ENCODE measurements around the gene RBM26.

Gene RBM26

GRCh38 chr13:79349011-79349410 is 57.0 kb downstream of the RBM26 start:
- Histone ChIP-seq H3K4me3 (ENCODE audit: low read length) (no peak overlapping the region), H3K27me3 (ENCODE audit: control insufficient read depth, insufficient read depth, low read length) (no peaks in the 10 kb centered on the region), H3K9ac (ENCODE audit: low read length) (no peak overlapping the region), H3K9me3 (ENCODE audit: control insufficient read depth, low read length) (no peaks in the 10 kb centered on the region), H3K4me1 (ENCODE audit: control insufficient read depth, insufficient read depth, low read length) (no peaks in the 10 kb centered on the region), H3K36me3 (ENCODE audit: control insufficient read depth, insufficient read depth, low read length) (no peaks in the 10 kb centered on the region)

DNA sequence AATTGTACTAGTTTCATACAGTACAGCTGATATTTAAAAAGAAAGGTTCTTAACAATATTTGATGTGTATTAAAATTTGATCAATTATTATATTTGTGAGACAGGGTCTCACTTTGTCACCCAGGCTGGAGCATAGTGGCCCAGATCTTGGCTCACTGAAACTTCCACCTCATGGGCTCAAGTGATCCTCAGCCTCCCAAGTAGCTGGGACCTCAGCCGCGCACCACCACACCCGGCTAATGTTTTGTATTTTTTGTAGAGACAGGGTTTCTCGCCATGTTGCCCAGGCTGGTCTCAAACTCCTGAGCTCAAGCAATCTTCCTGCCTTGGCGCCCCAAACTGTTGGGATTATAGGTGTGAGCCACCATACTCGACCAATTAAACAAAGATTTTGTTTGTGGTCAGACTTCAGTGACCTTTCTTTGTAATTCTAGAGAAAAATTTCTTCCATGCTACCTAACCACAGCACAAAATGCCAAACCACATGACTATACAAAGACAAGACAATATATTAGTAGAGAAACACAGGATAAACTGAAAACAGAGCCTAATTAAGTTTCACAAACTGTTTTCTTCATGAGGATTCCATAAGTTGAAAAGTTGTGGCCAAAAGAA is 59.6 kb downstream of the RBM26 start:
- H3K9ac ChIP-seq (ENCODE audit: low read length) = no peak overlapping the region
- H3K4me1 ChIP-seq (ENCODE audit: control insufficient read depth, insufficient read depth, low read length) = no peaks in the 10 kb centered on the region
- no peak overlapping the region for H3K4me3 ChIP-seq (ENCODE audit: low read length)
- H3K9me3 ChIP-seq (ENCODE audit: control insufficient read depth, low read length) = no peaks in the 10 kb centered on the region
- H3K27me3 ChIP-seq (ENCODE audit: control insufficient read depth, insufficient read depth, low read length) = no peaks in the 10 kb centered on the region
- no peaks in the 10 kb centered on the region for H3K36me3 ChIP-seq (ENCODE audit: control insufficient read depth, insufficient read depth, low read length)

- H3K9me3 ChIP-seq (ENCODE audit: control insufficient read depth, low read length) = no peaks in the 10 kb centered on the region
- H3K36me3 ChIP-seq (ENCODE audit: control insufficient read depth, insufficient read depth, low read length) = peaks cover 3% of the 10 kb centered on the region
- no peak overlapping the region for H3K4me3 ChIP-seq (ENCODE audit: low read length)
- no peaks in the 10 kb centered on the region for H3K4me1 ChIP-seq (ENCODE audit: control insufficient read depth, insufficient read depth, low read length)
- no peak overlapping the region for H3K9ac ChIP-seq (ENCODE audit: low read length)
- H3K27me3 ChIP-seq (ENCODE audit: control insufficient read depth, insufficient read depth, low read length) = no peaks in the 10 kb centered on the region
These were observed 64.9 kb downstream of the RBM26 start for GRCh38 chr13:79341202-79341601.

DNA sequence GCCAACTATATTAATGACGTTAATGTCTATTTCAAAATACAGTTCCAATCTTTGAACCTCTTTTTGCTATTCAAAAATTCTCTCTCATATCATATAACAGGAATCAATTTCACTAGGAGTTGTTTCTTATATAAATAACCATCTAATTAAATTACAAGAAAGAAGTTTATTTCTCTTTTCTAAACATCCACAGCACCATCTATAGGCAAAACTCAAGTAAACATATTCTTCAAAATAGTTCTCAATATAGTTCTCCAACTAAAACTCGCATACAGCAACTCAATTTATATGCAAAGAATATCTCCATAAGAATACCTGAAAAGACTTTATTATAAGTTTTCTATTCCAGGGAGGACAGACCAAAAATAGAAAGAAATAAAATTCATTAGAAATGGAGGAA is 65.6 kb downstream of the RBM26 start:
- H3K4me1 ChIP-seq (ENCODE audit: control insufficient read depth, insufficient read depth, low read length) = no peaks in the 10 kb centered on the region
- H3K9me3 ChIP-seq (ENCODE audit: control insufficient read depth, low read length) = no peaks in the 10 kb centered on the region
- H3K27me3 ChIP-seq (ENCODE audit: control insufficient read depth, insufficient read depth, low read length) = no peaks in the 10 kb centered on the region
- H3K9ac ChIP-seq (ENCODE audit: low read length) = no peak overlapping the region
- H3K36me3 ChIP-seq (ENCODE audit: control insufficient read depth, insufficient read depth, low read length) = peaks cover 3% of the 10 kb centered on the region
- H3K4me3 ChIP-seq (ENCODE audit: low read length) = no peak overlapping the region

GRCh38 chr13:79338343-79338742 is 67.7 kb downstream of the RBM26 start:
- H3K4me1 ChIP-seq (ENCODE audit: control insufficient read depth, insufficient read depth, low read length) = no peaks in the 10 kb centered on the region
- H3K4me3 ChIP-seq (ENCODE audit: low read length) = no peak overlapping the region
- no peaks in the 10 kb centered on the region for H3K27me3 ChIP-seq (ENCODE audit: control insufficient read depth, insufficient read depth, low read length)
- no peaks in the 10 kb centered on the region for H3K9me3 ChIP-seq (ENCODE audit: control insufficient read depth, low read length)
- H3K36me3 ChIP-seq (ENCODE audit: control insufficient read depth, insufficient read depth, low read length) = peaks cover 8% of the 10 kb centered on the region
- H3K9ac ChIP-seq (ENCODE audit: low read length) = no peak overlapping the region

- no peaks in the 10 kb centered on the region for H3K4me1 ChIP-seq (ENCODE audit: control insufficient read depth, insufficient read depth, low read length)
- no peak overlapping the region for H3K9ac ChIP-seq (ENCODE audit: low read length)
- H3K4me3 ChIP-seq (ENCODE audit: low read length) = no peak overlapping the region
- H3K36me3 ChIP-seq (ENCODE audit: control insufficient read depth, insufficient read depth, low read length) = peaks cover 8% of the 10 kb centered on the region
- no peaks in the 10 kb centered on the region for H3K27me3 ChIP-seq (ENCODE audit: control insufficient read depth, insufficient read depth, low read length)
- no peaks in the 10 kb centered on the region for H3K9me3 ChIP-seq (ENCODE audit: control insufficient read depth, low read length)
These were observed 69.1 kb downstream of the RBM26 start for GRCh38 chr13:79336966-79337365.

GRCh38 chr13:79328510-79328909 is 77.5 kb downstream of the RBM26 start:
- no peaks in the 10 kb centered on the region for H3K9me3 ChIP-seq (ENCODE audit: control insufficient read depth, low read length)
- peaks cover under 1% of the 10 kb centered on the region for H3K36me3 ChIP-seq (ENCODE audit: control insufficient read depth, insufficient read depth, low read length)
- no peaks in the 10 kb centered on the region for H3K27me3 ChIP-seq (ENCODE audit: control insufficient read depth, insufficient read depth, low read length)

DNA sequence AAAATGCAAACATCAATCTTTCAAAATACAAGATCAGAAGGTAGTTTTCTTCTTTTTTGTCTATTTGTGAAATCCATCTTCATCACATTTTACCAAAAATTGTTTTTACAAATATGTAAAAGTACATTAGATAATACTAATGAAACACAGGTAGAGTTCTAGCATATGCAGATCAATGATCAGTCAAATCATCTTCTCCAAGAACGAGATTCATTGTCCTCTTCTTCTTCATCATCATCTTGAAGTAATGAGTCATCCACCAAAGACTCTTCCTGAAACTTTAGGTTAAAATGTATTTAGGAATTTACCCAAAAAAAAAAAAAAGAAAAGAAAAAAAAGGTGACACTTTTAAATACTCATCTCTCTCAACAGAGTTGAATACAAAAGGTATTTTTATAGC is 85.6 kb downstream of the RBM26 start:
- H3K4me1 ChIP-seq (ENCODE audit: control insufficient read depth, insufficient read depth, low read length) = no peaks in the 10 kb centered on the region
- no peaks in the 10 kb centered on the region for H3K36me3 ChIP-seq (ENCODE audit: control insufficient read depth, insufficient read depth, low read length)
- H3K9ac ChIP-seq (ENCODE audit: low read length) = no peak overlapping the region
- no peaks in the 10 kb centered on the region for H3K27me3 ChIP-seq (ENCODE audit: control insufficient read depth, insufficient read depth, low read length)
- no peak overlapping the region for H3K4me3 ChIP-seq (ENCODE audit: low read length)
- H3K9me3 ChIP-seq (ENCODE audit: control insufficient read depth, low read length) = no peaks in the 10 kb centered on the region

More at GRCh38 chr13:79328510-79328909, 77.5 kb downstream of the RBM26 start:
- Histone ChIP-seq H3K4me1 (ENCODE audit: control insufficient read depth, insufficient read depth, low read length) (no peaks in the 10 kb centered on the region), H3K4me3 (ENCODE audit: low read length) (no peak overlapping the region), H3K9ac (ENCODE audit: low read length) (no peak overlapping the region)

- no peak overlapping the region for H3K4me3 ChIP-seq (ENCODE audit: low read length)
- H3K9me3 ChIP-seq (ENCODE audit: control insufficient read depth, low read length) = no peaks in the 10 kb centered on the region
- no peak overlapping the region for H3K9ac ChIP-seq (ENCODE audit: low read length)
- H3K4me1 ChIP-seq (ENCODE audit: control insufficient read depth, insufficient read depth, low read length) = no peaks in the 10 kb centered on the region
- no peaks in the 10 kb centered on the region for H3K36me3 ChIP-seq (ENCODE audit: control insufficient read depth, insufficient read depth, low read length)
- no peaks in the 10 kb centered on the region for H3K27me3 ChIP-seq (ENCODE audit: control insufficient read depth, insufficient read depth, low read length)
These were observed 87.4 kb downstream of the RBM26 start for GRCh38 chr13:79318664-79319063.

- Histone ChIP-seq H3K27me3 (ENCODE audit: control insufficient read depth, insufficient read depth, low read length) (no peaks in the 10 kb centered on the region), H3K9ac (ENCODE audit: low read length) (no peak overlapping the region), H3K36me3 (ENCODE audit: control insufficient read depth, insufficient read depth, low read length) (no peaks in the 10 kb centered on the region), H3K4me1 (ENCODE audit: control insufficient read depth, insufficient read depth, low read length) (no peaks in the 10 kb centered on the region), H3K4me3 (ENCODE audit: low read length) (no peak overlapping the region), H3K9me3 (ENCODE audit: control insufficient read depth, low read length) (no peaks in the 10 kb centered on the region)
These were observed 88.2 kb downstream of the RBM26 start for GRCh38 chr13:79317856-79318255.

DNA sequence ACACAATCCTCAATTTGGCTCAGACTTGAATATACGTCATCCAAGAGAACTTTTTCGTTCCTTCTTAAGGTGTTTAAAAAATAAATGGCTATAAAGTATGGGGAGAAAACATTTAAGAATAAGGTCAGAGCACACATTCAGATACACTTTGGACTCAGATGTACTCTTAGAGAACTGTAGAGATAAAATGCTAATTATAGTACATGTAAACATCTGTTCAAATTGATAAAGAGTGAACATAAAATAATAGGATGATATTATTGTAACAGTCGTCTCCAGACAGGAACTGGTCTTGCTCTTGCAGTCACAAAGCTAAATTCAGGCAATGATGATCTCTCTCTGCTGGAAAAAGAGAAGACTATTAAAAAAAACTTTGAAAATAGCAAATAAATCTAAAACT is 91.4 kb downstream of the RBM26 start:
- Histone ChIP-seq H3K4me1 (ENCODE audit: control insufficient read depth, insufficient read depth, low read length) (no peaks in the 10 kb centered on the region), H3K36me3 (ENCODE audit: control insufficient read depth, insufficient read depth, low read length) (no peaks in the 10 kb centered on the region), H3K9me3 (ENCODE audit: control insufficient read depth, low read length) (no peaks in the 10 kb centered on the region), H3K9ac (ENCODE audit: low read length) (no peak overlapping the region), H3K27me3 (ENCODE audit: control insufficient read depth, insufficient read depth, low read length) (no peaks in the 10 kb centered on the region), H3K4me3 (ENCODE audit: low read length) (no peak overlapping the region)

DNA sequence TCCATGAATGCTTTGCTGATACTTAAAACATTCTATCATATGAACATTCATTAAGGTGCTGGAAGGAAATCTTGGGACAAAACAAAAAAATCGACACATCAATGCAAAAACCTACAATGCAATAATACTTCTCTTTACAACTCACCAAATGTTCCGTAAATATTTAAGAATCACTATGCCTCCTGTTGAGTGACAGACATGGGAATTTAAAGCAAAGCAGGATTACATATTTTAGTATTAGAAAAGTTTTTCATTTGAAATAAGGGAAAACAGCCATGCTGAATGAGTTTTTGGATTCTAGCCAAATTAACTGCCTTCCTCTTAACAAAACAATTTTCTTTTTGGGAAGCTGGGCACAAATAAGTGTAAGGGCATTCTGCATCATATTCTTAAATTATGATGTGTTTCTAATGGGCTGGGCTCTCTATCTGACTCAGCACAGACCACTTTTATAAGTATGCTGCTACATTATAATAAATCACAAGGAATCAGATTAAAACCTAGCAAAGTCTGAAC is 93.7 kb downstream of the RBM26 start:
- no peaks in the 10 kb centered on the region for H3K4me1 ChIP-seq (ENCODE audit: control insufficient read depth, insufficient read depth, low read length)
- no peaks in the 10 kb centered on the region for H3K9me3 ChIP-seq (ENCODE audit: control insufficient read depth, low read length)
- no peaks in the 10 kb centered on the region for H3K27me3 ChIP-seq (ENCODE audit: control insufficient read depth, insufficient read depth, low read length)
- H3K9ac ChIP-seq (ENCODE audit: low read length) = no peak overlapping the region
- H3K4me3 ChIP-seq (ENCODE audit: low read length) = no peak overlapping the region
- no peaks in the 10 kb centered on the region for H3K36me3 ChIP-seq (ENCODE audit: control insufficient read depth, insufficient read depth, low read length)

- H3K9ac ChIP-seq (ENCODE audit: low read length) = no peak overlapping the region
- H3K4me1 ChIP-seq (ENCODE audit: control insufficient read depth, insufficient read depth, low read length) = no peaks in the 10 kb centered on the region
- H3K9me3 ChIP-seq (ENCODE audit: control insufficient read depth, low read length) = no peaks in the 10 kb centered on the region
- H3K4me3 ChIP-seq (ENCODE audit: low read length) = no peak overlapping the region
- H3K36me3 ChIP-seq (ENCODE audit: control insufficient read depth, insufficient read depth, low read length) = no peaks in the 10 kb centered on the region
- H3K27me3 ChIP-seq (ENCODE audit: control insufficient read depth, insufficient read depth, low read length) = no peaks in the 10 kb centered on the region
These were observed 94.7 kb downstream of the RBM26 start for GRCh38 chr13:79311386-79311785.
